A549 treated with CpdA at 1 μM for 4 hours (cell line): ENCODE data around the gene ABCG2. TPM values are rescaled to one million over a fixed set of nuclear protein-coding genes. Genes with fewer than 3 reads are reported as not detected.

ENCODE experiments used
- total RNA-seq: library from RNA; stranded (reverse); fragments of 200-300 nt; extraction: Qiagen RNA extraction; gene quantifications from 5 replicates; pipeline ENCODE4 v1.2.3, GENCODE V29; 2022; ENCODE audit warnings: low read depth

Gene ABCG2
- 20.6 to 24.1 TPM (median 21.2 TPM) in 5 replicates for total RNA-seq

DNA sequence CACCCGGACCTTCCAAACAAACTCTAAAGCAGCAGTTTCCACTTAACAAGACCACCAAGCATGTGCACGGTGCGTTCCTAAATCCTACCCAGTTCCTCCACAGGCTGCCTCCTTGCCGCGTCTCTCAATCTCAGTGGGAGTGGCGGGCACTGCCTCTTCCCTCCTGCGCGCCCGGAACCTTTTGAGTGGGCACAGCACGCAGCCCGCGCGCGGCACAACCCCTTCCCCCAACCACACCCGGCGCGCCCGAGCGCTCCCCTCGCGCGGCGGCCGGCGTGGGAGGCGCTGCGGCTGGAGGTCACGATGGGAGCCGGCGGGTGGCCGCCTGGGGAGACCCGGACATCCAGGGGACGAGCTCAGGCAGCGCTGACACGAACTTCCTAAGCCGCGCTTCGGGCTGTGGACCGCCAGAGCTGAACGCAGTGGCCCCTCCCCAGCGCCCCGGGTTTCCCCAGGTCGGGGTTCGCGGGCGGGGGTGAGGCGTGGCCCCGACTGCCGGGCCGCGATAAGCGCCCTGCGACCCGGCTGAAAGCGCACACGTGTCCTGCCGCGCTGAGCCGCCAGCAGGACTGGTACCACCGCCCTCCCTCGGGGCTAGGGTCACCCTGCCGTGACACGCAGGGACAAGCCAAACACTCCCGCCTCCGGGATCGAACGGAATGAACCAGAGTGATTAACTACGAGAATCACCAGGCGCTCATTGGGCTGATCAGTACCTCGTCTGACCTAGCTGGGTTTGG is at the start of gene ABCG2:
TSS of gene ABCG2 (minus strand) at position 151 of the 740 bp plus-strand sequence. CDS start 18,644 bp downstream, outside the sequence.

Other genes starting within 250 kb of the ABCG2 start
- 161 to 207 TPM (median 181 TPM) in 5 replicates for gene SPP1, start 182.9 kb downstream of the ABCG2 start, total RNA-seq
- 16.9 to 28.6 TPM (median 22.7 TPM) in 5 replicates for gene PKD2, start 151.0 kb downstream of the ABCG2 start, total RNA-seq
- gene PPM1K, start 125.9 kb upstream of the ABCG2 start, total RNA-seq = 0.67 to 1.5 TPM (median 0.87 TPM) in 5 replicates
- gene HERC6, start 220.2 kb upstream of the ABCG2 start, total RNA-seq = 2.8 to 6.2 TPM (median 3.2 TPM) in 5 replicates